ENCODE results near the gene ITGA5.

ITGA5 gene

DNA sequence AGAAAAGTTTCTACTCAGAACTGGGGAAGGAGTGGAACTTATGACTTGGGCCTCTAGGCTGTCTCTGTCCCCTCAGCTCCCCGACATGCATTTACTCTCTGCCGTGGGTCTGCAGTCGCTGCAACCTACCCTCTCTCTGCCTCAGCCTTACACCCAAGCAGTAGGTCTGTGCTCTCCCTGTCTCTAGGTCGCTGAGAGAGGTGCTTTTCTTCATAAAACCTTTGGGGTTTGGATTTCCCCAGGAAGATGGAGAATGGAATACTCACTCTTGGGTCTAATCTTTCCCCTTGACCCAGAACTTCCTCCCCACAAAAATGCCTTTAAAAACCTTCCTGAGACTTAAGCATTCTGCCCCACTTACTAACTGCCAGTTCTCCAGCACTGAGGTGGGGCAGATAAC lies 67.7 kb downstream of the ITGA5 start:
- in situ Hi-C loops (cut with HindIII; ENCODE audit: low pct_ligation_motif_present, low sequenced_read_pairs), result no loop called here
- TF ChIP-seq, protein P1, sequence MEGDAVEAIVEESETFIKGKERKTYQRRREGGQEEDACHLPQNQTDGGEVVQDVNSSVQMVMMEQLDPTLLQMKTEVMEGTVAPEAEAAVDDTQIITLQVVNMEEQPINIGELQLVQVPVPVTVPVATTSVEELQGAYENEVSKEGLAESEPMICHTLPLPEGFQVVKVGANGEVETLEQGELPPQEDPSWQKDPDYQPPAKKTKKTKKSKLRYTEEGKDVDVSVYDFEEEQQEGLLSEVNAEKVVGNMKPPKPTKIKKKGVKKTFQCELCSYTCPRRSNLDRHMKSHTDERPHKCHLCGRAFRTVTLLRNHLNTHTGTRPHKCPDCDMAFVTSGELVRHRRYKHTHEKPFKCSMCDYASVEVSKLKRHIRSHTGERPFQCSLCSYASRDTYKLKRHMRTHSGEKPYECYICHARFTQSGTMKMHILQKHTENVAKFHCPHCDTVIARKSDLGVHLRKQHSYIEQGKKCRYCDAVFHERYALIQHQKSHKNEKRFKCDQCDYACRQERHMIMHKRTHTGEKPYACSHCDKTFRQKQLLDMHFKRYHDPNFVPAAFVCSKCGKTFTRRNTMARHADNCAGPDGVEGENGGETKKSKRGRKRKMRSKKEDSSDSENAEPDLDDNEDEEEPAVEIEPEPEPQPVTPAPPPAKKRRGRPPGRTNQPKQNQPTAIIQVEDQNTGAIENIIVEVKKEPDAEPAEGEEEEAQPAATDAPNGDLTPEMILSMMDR (IDR thresholded peaks at IDR 0.05; ENCODE audit: low read depth, low read length, missing control alignments), result no peak
- Histone ChIP-seq H3K27me3 (replicated peaks) (no peaks in the 10 kb centered on the region), H3K4me3 (ENCODE audit: low read depth, low read length) (no peak overlapping the region), H3K36me3 (replicated peaks) (peaks cover 43% of the 10 kb centered on the region), H3K27ac (no peak overlapping the region)
- no peak for DNase-seq

DNA sequence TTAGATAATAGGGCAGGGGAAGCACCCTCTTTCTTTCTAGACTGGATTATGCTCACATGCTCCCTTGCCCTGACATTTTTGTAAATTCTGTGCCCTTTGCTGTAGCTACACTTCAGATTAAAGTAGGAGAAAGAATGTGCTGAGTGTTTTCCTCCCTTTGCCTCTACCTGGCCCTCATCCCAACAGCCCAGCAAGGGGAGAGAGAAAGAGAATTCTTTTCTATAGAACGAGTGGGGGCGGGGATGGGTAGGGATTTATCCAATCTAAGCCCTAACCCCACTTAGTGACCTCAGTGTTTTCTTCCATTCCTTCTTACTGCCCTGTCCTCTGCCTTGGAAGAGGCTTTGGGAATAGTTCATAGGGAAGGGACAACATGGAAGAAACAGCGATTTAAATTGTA lies 68.3 kb downstream of the ITGA5 start:
- TF ChIP-seq, protein P1 (IDR thresholded peaks at IDR 0.05; ENCODE audit: low read depth, low read length, missing control alignments), result no peak
- in situ Hi-C loops (cut with HindIII; ENCODE audit: low pct_ligation_motif_present, low sequenced_read_pairs), result no loop called here
- H3K36me3 ChIP-seq (replicated peaks), result peaks cover 45% of the 10 kb centered on the region
- no peaks in the 10 kb centered on the region for H3K27me3 ChIP-seq (replicated peaks)
- no peak for DNase-seq
- H3K4me3 ChIP-seq (ENCODE audit: low read depth, low read length), result no peak overlapping the region
- no peak overlapping the region for H3K27ac ChIP-seq

DNA sequence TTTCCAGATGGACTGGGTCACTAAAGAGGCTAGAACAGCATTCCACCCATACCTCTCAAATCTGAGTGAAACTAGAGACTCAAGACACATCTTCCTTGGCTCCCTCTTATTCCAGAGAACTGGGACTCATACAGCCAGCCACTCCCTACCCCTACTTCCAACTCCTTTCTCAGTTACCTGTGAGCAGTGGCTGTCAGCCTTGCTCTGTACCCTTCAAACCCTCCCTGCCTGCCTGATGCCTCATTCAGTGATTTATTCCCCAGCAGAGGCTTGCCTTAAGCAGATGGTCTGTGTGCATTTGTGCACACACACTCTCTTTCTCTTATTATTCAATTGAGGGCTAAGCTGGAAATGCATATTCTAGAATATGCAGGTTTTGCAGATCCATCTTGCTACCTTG lies 69.4 kb downstream of the ITGA5 start:
- H3K27me3 ChIP-seq (replicated peaks), result no peaks in the 10 kb centered on the region
- H3K4me3 ChIP-seq (ENCODE audit: low read depth, low read length), result no peak overlapping the region
- H3K36me3 ChIP-seq (replicated peaks), result peaks cover 48% of the 10 kb centered on the region
- TF ChIP-seq, protein P1 (IDR thresholded peaks at IDR 0.05; ENCODE audit: low read depth, low read length, missing control alignments), result no peak
- no peak for DNase-seq
- no peak overlapping the region for H3K27ac ChIP-seq
- in situ Hi-C loops (cut with HindIII; ENCODE audit: low pct_ligation_motif_present, low sequenced_read_pairs), result no loop called here

DNA sequence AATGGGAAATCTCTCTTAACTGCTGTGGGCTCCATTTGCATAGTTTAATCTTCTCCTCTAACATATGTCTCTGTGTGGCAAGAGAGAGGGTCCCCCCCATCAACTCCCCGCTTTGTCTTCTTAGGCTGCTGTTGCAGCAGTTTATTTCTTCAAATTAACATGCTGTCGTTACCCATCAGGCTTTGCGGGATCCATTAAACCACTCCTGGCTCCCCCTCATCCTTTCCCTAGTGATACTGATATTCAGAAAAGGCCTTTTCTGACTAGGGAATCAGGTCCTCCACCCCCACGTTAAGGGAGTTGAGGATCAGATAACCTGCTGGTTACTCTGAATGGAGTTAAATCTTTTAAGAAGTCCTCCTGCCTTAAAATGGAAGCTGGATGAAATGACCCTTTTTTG lies 70.0 kb downstream of the ITGA5 start:
- DNase-seq, result no peak
- Histone ChIP-seq H3K27me3 (replicated peaks) (no peaks in the 10 kb centered on the region), H3K27ac (no peak overlapping the region), H3K36me3 (replicated peaks) (peaks cover 53% of the 10 kb centered on the region), H3K4me3 (ENCODE audit: low read depth, low read length) (no peak overlapping the region)
- TF ChIP-seq, protein P1 (IDR thresholded peaks at IDR 0.05; ENCODE audit: low read depth, low read length, missing control alignments), result no peak
- in situ Hi-C loops (cut with HindIII; ENCODE audit: low pct_ligation_motif_present, low sequenced_read_pairs), result no loop called here
